CD14-positive monocyte (primary cell): Measurements from ENCODE around the gene TSEN15. TPM values are rescaled to one million over a fixed set of nuclear protein-coding genes. Genes with fewer than 3 reads are reported as not detected.
A peak's percentile ranks its signal among the peaks of the same experiment; 100 is the strongest.

ENCODE experiments used
- DNase-seq, 3 donors: peaks; one replicate each; pipeline ENCODE4 v3.0.0-alpha.2; 2011 to 2022
- H2AFZ ChIP-seq: 2 replicates; pipeline ENCODE4 v1.6.0; 2012; ENCODE audit warnings: mild to moderate bottlenecking, low read depth, low read length, inconsistent platforms; ENCODE audit not compliant: insufficient read depth, poor library complexity, severe bottlenecking
- H3K27ac ChIP-seq, 2 donors: 1 replicate in 1 of 2; 2 replicates in 1 of 2; pipeline ENCODE4 v1.5.1; 2012 to 2013; ENCODE audit warnings: low read length in 2 of 2, control low read depth in 1 of 2, inconsistent platforms in 1 of 2, low read depth in 1 of 2, mild to moderate bottlenecking in 1 of 2
- H3K27me3 ChIP-seq, 2 donors: one replicate each; pipeline versions ENCODE4 v1.6.0 to v1.6.1; 2011 to 2013; ENCODE audit warnings: low read length in 2 of 2; ENCODE audit not compliant: control insufficient read depth in 2 of 2, insufficient read depth in 2 of 2
- H3K36me3 ChIP-seq, 2 donors: replicated peaks in 1 of 2; 1 replicate in 1 of 2; 2 replicates in 1 of 2; pipeline versions ENCODE4 v1.5.1 to v1.6.1; 2012 to 2013; ENCODE audit warnings: low read length in 2 of 2, control low read depth in 1 of 2, inconsistent platforms in 1 of 2, mild to moderate bottlenecking in 1 of 2; ENCODE audit not compliant: insufficient read depth in 2 of 2, control insufficient read depth in 1 of 2
- H3K4me1 ChIP-seq, 2 donors: 1 replicate in 1 of 2; 2 replicates in 1 of 2; pipeline versions ENCODE4 v1.5.1 to v1.6.1; 2012 to 2013; ENCODE audit warnings: low read length in 2 of 2, control low read depth in 1 of 2, inconsistent platforms in 1 of 2, mild to moderate bottlenecking in 1 of 2, moderate library complexity in 1 of 2; ENCODE audit not compliant: insufficient read depth in 2 of 2, control insufficient read depth in 1 of 2
- H3K4me2 ChIP-seq: replicated peaks from 2 replicates; pipeline ENCODE3; 2012; ENCODE audit warnings: low read length, moderate library complexity, mild to moderate bottlenecking; ENCODE audit not compliant: poor library complexity, severe bottlenecking; ENCODE audit errors: extremely low read depth
- H3K4me3 ChIP-seq, 3 experiments: fragments of 200-600 bp in 1 of 3; sonication (generic) in 1 of 3; replicated peaks in 1 of 3; 1 replicate in 2 of 3; 2 replicates in 1 of 3; pipeline ENCODE4 v1.5.1; 2011 to 2013; ENCODE audit warnings: low read length in 3 of 3, mild to moderate bottlenecking in 3 of 3, control low read depth in 2 of 3, low read depth in 2 of 3, inconsistent platforms in 1 of 3, moderate library complexity in 1 of 3
- H3K79me2 ChIP-seq: 2 replicates; pipeline ENCODE4 v1.6.0; 2012; ENCODE audit warnings: mild to moderate bottlenecking, control low read depth, inconsistent platforms, low read length, moderate library complexity; ENCODE audit not compliant: insufficient read depth
- H3K9ac ChIP-seq: 2 replicates; pipeline ENCODE4 v1.6.0; 2017; ENCODE audit warnings: low read length, mild to moderate bottlenecking; ENCODE audit not compliant: insufficient read depth, poor library complexity, severe bottlenecking
- H3K9me3 ChIP-seq, 2 donors: replicated peaks in 1 of 2; 1 replicate in 1 of 2; 2 replicates in 1 of 2; pipeline versions ENCODE4 v1.5.1 to v1.6.1; 2012 to 2013; ENCODE audit warnings: low read length in 2 of 2, control low read depth in 1 of 2; ENCODE audit not compliant: control insufficient read depth in 1 of 2, insufficient read depth in 1 of 2
- H4K20me1 ChIP-seq: 2 replicates; pipeline ENCODE4 v1.6.0; 2012; ENCODE audit warnings: mild to moderate bottlenecking, low read length, control low read depth, moderate library complexity; ENCODE audit not compliant: insufficient read depth
- H3K27ac Mint-ChIP-seq, 7 donors: one replicate each; pipeline ENCODE4 v1.8.0; 2020; ENCODE audit warnings: mild to moderate bottlenecking in 7 of 7, mixed read lengths in 7 of 7, moderate library complexity in 6 of 7, inconsistent platforms in 2 of 7
- H3K27me3 Mint-ChIP-seq, 3 donors: one replicate each; pipeline ENCODE4 v1.8.0; 2021 to 2022; ENCODE audit warnings: low read depth in 3 of 3, mild to moderate bottlenecking in 3 of 3, mixed read lengths in 3 of 3, moderate library complexity in 3 of 3, inconsistent platforms in 1 of 3
- H3K36me3 Mint-ChIP-seq, 2 donors: one replicate each; pipeline ENCODE4 v1.8.0; 2020; ENCODE audit warnings: mixed read lengths in 2 of 2, inconsistent platforms in 1 of 2, mild to moderate bottlenecking in 1 of 2
- H3K4me1 Mint-ChIP-seq: one replicate; pipeline ENCODE4 v1.8.0; 2020; ENCODE audit warnings: mild to moderate bottlenecking, mixed read lengths
- H3K4me3 Mint-ChIP-seq, 2 donors: one replicate each; pipeline ENCODE4 v1.8.0; 2020; ENCODE audit warnings: mild to moderate bottlenecking in 2 of 2, mixed read lengths in 2 of 2, moderate library complexity in 1 of 2
- H3K9me3 Mint-ChIP-seq, 7 donors: one replicate each; pipeline ENCODE4 v1.8.0; 2020 to 2022; ENCODE audit warnings: mixed read lengths in 7 of 7, mild to moderate bottlenecking in 6 of 7, moderate library complexity in 6 of 7, inconsistent platforms in 2 of 7
- WGBS: methylation state at CpG from one replicate; pipeline ENCODE4 v1.1.5; 2013; ENCODE audit warnings: missing lambda C conversion rate; ENCODE audit not compliant: insufficient coverage; 5-methylcytosine and 5-hydroxymethylcytosine counted together
- intact Hi-C, 2 donors: fragments of 100-400 bp; cut with micrococcal nuclease; formaldehyde crosslinking; loops; one replicate each; pipeline versions ENCODE4 v1.15.0 to v1.15.1; 2023
- polyA plus RNA-seq, 3 donors: library from polyadenylated mRNA; depleted of rRNA in 1 of 3; unstranded in 2 of 3; stranded (reverse) in 1 of 3; fragments of 300-500 nt in 2 of 3; fragments of >200 nt in 1 of 3; fragmentation: Illumina TruSeq in 2 of 3; gene quantifications; 1 replicate in 2 of 3; 2 replicates in 1 of 3; pipeline ENCODE4 v1.2.3, GENCODE V29; 2012 to 2021
- TF ChIP-seq, protein P1 (sequence below): fragments of 200-600 bp; IDR thresholded peaks from one replicate; pipeline ENCODE4 v1.8.0; 2022; ENCODE audit warnings: antibody characterized with exemption, mild to moderate bottlenecking

Gene TSEN15
- polyA plus RNA-seq, 3 donors = 11.8 to 29.4 (median 23.4) TPM

DNA sequence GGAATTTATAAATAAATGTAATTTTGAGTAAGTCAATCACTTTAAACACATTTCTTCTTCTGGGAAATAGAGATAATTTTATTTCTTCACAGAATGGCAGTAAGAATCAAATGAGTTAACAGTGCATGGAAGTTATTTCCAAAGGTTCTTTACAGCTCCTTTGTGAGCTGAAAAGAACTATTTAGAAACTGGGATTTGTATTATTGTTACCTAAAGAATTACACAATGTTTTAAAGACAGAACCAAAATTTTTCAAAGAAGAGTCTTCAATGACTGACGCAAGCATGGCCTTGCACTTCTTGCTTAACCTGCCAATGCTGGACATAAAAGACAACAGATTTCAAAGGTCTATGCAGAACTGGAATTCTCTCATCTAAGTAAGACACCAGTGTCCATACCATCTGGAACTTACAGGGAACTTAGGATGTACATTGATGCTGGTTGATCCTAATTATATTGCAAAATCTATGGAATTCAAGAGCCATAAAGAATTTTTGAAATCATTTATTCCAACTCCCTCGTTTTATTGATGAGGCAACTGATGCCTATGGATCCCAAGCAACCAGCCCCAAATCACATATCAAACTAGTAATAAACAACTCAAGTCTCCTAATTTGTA is 16.7 kb upstream of the TSEN15 start:
- intact Hi-C loops = no loop called here
- Histone ChIP-seq H3K4me1 (peaks cover 20% of the 10 kb centered on the region in 2 donors), H3K4me2 (no peak overlapping the region), H4K20me1 (no peaks in the 10 kb centered on the region), H3K9ac (no peak overlapping the region), H2AFZ (no peak overlapping the region), H3K9me3 (peaks cover 0 to 7% of the 10 kb centered on the region in 2 donors), H3K4me3 (no peak overlapping the region), H3K79me2 (no peaks in the 10 kb centered on the region), H3K27me3 (peaks cover 26 to 29% of the 10 kb centered on the region in 2 donors), H3K36me3 (no peaks in the 10 kb centered on the region), H3K27ac (no peak overlapping the region)
- no peak overlapping the region for H3K4me3 Mint-ChIP-seq
- no peak overlapping the region for H3K27ac Mint-ChIP-seq
- peaks cover 0 to 4% (median 0%) of the 10 kb centered on the region in 7 donors for H3K9me3 Mint-ChIP-seq
- TF ChIP-seq, protein P1, sequence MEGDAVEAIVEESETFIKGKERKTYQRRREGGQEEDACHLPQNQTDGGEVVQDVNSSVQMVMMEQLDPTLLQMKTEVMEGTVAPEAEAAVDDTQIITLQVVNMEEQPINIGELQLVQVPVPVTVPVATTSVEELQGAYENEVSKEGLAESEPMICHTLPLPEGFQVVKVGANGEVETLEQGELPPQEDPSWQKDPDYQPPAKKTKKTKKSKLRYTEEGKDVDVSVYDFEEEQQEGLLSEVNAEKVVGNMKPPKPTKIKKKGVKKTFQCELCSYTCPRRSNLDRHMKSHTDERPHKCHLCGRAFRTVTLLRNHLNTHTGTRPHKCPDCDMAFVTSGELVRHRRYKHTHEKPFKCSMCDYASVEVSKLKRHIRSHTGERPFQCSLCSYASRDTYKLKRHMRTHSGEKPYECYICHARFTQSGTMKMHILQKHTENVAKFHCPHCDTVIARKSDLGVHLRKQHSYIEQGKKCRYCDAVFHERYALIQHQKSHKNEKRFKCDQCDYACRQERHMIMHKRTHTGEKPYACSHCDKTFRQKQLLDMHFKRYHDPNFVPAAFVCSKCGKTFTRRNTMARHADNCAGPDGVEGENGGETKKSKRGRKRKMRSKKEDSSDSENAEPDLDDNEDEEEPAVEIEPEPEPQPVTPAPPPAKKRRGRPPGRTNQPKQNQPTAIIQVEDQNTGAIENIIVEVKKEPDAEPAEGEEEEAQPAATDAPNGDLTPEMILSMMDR = no peak
- 78% methylated on average over 1 of the region's 2 CpGs for WGBS
- peaks cover 30% of the 10 kb centered on the region for H3K4me1 Mint-ChIP-seq
- peaks cover 23 to 35% (median 25%) of the 10 kb centered on the region in 3 donors for H3K27me3 Mint-ChIP-seq
- peaks cover 0 to 4% of the 10 kb centered on the region in 2 donors for H3K36me3 Mint-ChIP-seq
- no peak for DNase-seq

GRCh38 chr1:184035719-184036516 is 15.6 kb upstream of the TSEN15 start:
- Histone ChIP-seq H3K4me2 (peak overlapping the region; percentile 93), H4K20me1 (no peaks in the 10 kb centered on the region), H2AFZ (peak overlapping the region; percentile 82), H3K27ac (no peak overlapping the region), H3K4me1 (peaks cover 20% of the 10 kb centered on the region in 2 donors), H3K79me2 (no peaks in the 10 kb centered on the region), H3K9ac (peak overlapping the region; percentile 47), H3K9me3 (peaks cover 0 to 7% of the 10 kb centered on the region in 2 donors), H3K36me3 (no peaks in the 10 kb centered on the region), H3K27me3 (peaks cover 26 to 29% of the 10 kb centered on the region in 2 donors), H3K4me3 (peak overlapping the region; percentile 28 to 79 (median 77))
- no peak for DNase-seq
- Mint-ChIP-seq H3K4me3 (peak overlapping the region; percentile 71 to 89), H3K9me3 (peaks cover 0 to 4% (median 0%) of the 10 kb centered on the region in 7 donors), H3K27ac (peak overlapping the region in 1 of 7 donors; percentile 61), H3K27me3 (peaks cover 23 to 36% (median 25%) of the 10 kb centered on the region in 3 donors), H3K4me1 (peaks cover 27% of the 10 kb centered on the region), H3K36me3 (peaks cover 0 to 4% of the 10 kb centered on the region in 2 donors)
- TF ChIP-seq, protein P1 = no peak
- 15% methylated on average over 27 of the region's 31 CpGs for WGBS
- intact Hi-C loops = no loop called here
